GM19193 (cell line): Measurements from ENCODE around the gene PLEKHO2.

ENCODE experiments used
- POLR2A ChIP-seq: IDR thresholded peaks from 4 replicates; pipeline ENCODE4 v1.6.1; 2011; ENCODE audit not compliant: insufficient read depth, insufficient read length; ENCODE audit errors: extremely low read depth

PLEKHO2 gene

DNA sequence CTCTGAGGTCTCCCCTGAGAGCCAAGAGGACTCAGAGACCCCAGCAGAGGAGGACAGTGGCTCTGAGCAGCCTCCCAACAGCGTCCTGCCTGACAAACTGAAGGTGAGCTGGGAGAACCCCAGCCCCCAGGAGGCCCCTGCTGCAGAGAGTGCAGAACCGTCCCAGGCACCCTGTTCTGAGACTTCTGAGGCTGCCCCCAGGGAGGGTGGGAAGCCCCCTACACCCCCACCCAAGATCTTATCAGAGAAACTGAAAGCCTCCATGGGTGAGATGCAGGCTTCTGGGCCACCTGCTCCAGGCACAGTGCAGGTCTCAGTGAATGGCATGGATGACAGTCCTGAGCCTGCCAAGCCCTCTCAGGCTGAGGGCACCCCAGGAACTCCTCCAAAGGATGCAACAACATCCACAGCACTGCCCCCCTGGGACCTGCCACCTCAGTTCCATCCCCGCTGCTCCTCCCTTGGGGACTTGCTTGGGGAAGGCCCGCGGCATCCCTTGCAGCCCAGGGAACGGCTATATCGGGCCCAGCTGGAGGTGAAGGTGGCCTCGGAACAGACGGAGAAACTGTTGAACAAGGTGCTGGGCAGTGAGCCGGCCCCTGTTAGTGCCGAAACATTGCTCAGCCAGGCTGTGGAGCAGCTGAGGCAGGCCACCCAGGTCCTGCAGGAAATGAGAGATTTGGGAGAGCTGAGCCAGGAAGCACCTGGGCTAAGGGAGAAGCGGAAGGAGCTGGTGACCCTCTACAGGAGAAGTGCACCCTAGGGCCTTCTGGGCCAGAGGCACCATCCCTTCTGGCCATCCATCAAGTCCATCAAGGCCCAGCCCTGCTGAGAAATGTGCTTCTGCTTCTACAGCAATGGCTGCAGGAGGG, 23.6 kb downstream of the PLEKHO2 start:
- TF ChIP-seq POLR2A, result no peak

DNA sequence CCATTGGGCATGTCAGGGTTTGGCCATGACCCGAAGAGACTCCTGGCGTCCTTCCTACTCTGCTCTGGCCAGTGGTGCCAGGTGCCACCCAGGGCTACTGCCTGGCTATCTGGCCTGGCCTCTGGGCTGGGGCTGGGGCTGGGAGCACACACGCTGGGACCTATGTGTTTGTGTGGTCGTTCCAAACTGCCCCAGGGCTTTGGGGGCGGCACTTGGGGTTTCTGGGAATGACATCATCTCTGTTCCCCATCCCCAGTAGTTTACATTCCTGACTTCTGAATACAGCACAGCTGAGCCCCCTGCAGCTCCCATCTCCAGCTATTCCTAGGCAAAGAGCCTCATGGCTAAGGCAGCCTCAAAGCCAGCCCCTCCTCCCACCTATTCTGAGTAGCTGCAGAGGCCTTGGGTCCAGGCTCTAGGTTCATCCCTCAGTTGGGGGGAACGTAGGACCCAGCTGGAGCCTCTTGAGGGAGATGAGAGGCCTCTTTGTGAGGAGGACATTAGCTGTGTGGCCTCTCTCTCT, 24.3 kb downstream of the PLEKHO2 start:
- TF ChIP-seq POLR2A, result no peak

DNA sequence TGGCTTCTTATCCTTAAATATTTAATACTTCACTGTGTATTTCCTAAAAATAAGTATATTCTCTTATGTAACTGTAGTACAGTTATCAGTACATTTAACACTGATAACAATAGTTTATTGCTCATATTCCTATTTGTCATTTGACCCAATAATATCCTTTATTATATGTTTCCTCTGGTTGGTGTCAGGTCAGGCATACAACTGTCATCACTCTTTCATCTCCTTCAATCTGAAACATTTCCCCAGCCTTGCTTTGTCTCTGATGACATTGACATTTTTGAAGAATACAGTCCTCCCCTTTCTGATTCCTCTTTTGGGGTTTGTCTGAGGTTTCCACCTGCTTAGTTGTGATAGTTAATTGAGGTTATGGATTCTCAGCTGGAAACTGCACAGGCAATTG, 27.8 kb downstream of the PLEKHO2 start:
- TF ChIP-seq POLR2A, result no peak

DNA sequence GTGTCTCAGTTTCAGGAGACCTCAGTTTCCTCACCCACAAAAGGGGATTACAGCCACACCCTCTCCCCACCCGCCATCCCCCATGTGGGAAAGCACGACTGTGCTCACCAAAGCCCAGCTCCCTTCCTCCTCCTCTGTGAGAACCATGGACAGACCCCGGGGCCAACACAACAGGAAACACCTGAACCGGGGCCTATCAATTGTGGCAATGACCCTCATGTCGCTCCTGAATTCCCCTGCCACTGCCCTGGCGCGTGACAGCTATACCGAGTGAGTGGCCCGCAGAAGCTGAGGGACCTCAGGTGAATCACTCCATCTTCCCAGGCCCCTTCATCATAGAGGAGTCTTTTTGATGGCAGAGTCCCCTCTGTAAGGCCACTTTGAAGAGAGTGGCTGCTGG, 28.6 kb downstream of the PLEKHO2 start:
- TF ChIP-seq POLR2A, result no peak

DNA sequence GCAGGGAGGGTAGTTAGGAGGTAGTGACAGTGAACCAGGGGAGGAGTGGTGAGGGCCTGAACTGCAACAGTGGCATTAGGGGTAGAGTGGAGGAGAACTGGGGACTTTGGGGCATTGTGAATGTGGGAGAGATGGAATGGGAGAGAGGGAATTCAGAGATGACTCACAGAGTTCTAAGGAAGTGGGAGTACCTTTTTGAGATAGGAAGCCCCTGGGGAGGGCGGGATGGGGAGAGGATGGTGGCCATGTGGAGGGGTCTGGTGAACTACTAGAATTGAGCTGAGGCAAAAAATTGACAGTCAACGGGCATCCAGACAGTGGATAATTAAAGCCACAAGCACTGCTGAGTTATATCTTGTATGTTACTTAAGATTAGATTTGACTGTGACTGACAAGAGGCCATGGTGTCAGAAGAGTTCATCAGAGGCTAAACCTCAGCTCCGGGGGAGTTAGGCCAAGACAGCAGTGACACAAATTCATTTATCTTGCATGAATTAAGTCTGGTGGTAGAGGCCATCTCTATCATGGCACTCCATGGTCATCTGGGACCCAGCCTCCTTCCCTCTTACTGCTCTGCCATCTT, 34.0 kb downstream of the PLEKHO2 start:
- TF ChIP-seq POLR2A, result no peak

DNA sequence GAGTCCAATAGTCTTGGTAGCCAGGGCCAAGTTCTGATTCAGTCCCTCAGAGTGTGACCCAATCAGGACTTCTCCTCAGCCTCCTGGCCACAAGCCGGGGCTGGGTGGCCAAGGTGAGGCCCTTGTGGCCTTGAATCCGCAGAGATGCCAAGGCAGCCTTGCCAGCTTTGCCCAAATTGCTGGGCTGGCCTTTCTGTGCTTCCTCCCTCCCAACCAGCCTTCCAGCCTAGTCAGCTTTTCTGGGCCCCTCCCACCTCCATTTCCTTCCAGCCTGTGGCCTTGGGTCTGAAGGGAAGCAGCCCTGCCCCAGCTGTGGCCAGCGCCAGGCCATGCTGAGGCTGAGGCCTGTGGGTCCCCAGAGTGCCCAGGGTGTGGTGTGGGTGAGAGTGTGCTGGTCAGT, 35.7 kb downstream of the PLEKHO2 start:
- TF ChIP-seq POLR2A, result no peak

DNA sequence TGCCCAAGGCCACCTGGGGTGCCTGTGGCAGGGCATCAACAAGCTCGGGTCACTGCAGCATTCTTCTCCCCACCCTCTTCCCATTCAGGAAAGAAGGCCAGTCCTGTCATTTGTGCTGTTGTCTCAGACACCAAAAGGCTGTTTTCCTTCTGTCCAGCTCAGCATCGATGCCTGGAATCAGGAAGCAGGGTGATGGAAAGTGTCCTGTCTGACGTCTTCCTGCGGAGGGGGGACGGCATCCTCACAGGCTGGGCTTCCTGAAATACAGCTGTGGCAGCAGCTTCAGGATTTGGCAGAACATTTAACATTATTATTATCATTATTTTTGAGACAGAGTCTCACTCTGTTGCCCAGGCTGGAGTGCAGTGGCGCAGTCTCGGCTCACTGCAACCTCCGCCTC, 37.0 kb downstream of the PLEKHO2 start:
- no peak for TF ChIP-seq POLR2A

DNA sequence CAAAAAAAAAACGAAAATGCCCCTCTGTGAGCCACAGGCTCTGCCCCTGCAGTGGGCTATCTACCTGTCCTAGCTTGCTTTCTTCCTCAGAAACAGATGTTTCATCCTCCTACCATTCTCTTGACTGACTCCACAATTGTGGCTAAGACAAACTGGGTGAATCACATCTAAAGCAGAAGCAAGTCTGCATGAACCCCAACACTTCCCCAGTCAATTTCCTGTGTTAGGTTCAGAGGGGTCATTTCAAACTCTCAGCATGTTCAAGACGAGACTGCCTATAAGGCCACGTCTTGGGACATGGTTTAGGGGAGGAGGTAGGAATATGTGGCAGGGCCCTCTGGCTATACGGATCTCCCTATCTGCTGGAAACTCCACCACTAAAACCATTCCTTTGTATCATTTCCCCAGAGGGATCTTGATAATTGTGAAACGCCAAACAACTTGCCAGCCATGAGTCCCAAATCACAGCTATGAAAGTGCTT, 41.4 kb downstream of the PLEKHO2 start:
- TF ChIP-seq POLR2A, result no peak

DNA sequence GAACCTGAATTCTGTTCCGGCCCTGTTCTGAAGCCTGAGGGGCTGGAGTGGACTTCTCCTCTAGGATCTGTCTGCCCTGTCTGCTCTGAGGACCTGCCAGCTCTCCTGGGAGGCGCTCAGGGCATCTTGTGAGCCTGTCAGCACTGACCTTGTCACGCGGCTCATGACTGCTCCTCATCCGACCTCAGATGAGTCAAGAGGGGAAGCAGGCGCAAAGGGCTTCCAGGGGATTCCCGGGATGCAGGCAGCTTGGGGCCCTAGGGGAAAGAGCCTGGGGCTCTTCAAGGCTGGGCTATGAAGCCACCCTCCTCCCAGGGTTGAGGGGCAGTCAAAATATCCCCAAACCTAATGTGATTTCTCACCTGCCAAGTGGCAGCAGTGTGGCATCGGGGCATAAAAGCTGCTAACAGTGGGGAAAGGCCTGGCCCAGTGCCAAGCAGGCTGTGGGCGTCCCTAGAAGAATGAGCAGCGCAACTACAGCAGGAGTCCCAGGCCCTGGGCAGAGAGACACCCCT, 42.3 kb downstream of the PLEKHO2 start:
- peak; percentile 65 for TF ChIP-seq POLR2A

DNA sequence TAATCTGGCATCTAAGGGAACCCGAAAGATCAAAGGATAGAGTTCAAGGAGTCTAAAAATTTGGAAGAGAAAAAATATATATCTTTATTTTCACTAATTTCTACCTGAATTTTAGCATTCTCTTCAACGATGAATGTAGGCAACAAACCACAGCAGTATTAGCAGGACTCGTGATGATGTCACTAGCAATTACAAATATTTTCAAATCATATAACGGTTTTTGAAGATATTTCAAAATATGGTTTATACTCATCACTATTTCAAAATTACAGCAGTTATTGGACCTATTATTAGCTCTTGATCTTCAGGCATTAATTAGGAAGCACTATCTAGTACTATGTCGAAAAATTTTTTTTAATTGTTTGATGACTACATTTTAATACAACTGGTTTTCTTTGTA, 43.0 kb downstream of the PLEKHO2 start:
- TF ChIP-seq POLR2A, result no peak

DNA sequence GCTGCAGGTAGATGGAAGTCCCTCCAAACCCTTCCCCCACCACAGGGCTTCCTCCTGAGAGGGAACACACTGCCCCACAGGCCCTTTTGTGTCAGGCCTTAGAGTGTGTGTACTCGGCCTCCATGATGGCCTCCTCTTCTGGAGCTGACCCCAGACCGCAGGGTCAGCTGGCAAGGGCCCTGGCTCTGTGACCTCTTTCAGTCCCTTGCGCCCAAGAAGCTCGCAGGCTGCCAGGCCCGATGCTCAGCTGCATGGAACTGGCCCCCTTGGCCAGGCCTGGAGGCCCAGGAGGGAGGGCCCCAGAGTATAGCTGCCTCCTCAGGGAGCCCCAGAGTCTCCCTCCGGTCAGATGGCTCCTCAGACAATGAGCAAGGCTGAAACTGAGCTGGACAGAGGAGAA, 46.6 kb downstream of the PLEKHO2 start:
- TF ChIP-seq POLR2A, result no peak

DNA sequence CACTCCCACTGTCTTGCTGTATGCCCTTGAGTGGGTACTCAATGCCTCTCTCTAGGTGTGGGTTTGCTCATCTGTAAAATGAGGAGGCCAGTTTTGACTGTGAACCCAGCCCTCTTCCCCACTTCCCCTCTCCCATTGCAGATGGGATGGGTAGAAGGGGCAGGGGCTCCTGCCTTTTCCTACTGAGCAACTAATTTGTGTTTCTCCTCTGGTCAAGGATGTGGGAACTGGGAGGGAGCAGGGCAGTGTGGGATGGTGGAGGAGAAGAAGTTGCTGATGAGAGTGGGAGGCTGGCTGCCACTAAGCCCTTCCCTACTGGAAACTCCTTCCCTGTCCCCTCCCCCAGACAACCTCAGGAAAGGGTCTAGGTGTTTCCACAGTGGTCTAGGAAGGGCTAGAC, 49.8 kb downstream of the PLEKHO2 start:
- TF ChIP-seq POLR2A, result no peak

DNA sequence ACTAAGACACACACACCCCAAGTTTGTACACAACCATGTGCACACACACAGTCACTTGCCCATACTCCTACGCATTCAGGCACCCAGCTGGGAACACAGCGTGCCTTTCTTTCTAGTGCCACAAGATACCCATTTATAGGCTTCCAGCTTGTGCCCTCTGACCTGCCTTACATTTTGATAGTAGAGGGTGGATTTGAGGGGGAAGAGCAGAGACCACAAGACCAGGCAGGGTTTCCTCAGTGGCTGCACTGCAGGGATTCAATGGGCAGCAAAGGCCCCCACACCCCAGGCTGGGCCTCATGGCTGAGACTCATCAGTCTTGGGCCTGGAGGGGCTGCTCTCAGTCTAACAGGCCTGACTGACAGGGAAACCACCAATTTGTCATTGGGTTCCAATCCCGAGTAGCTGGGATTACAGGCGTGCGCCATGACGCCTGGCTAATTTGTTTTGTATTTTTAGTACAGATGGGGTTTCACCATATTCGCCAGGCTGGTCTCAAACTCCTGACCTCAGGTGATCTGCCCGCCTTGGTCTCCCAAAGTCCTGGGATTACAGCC, 51.2 kb downstream of the PLEKHO2 start:
- no peak for TF ChIP-seq POLR2A

DNA sequence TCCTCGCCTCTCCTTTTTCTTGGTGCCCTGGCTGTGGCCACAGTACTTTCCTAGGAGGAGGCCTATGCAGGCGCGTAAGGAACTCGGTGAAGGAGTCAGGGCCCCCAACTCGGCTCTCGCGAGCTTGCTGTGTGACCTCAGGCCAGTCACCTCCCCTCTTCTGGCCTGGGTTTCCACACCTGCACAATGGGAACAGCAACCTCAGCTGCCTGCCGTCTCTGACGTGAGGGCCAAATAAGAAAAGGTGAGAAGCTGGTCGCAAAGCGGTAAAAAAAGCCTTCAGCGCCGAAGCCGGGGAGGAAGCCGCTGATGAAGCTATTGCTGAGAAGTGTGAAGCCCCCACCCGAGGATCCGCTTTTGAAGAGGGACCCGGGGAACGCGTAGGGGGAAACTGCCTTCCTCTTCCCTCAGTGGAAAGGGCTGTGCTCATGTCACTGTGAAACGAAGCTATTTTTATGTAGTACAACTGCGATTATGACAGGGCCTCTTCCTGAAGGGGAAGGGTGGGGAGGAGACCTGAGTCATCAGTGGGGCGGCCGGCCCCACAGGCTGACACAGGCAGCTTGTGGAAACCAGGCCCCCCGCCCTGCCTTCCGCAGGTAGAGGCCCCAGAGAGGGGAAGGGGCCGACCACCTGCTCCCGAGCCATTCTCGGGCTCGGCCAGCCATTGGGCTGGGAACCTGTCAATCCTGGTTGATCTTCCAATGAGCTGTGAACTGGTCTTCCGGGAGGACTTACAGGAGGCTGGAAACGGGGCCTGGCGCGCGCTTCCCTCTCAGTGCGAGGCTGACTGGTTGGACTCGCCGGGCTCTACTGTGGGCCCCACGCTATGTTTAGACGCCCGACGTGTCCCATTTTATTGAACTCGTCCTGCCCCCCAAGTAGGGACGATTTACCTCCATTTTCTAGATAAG, 52.0 kb downstream of the PLEKHO2 start:
- TF ChIP-seq POLR2A, result peak; percentile 87
